Body of pancreas (tissue), 4 donors: Measurements from ENCODE around the gene ATRNL1. TPM values are rescaled to one million over a fixed set of nuclear protein-coding genes. Genes with fewer than 3 reads are reported as not detected.

Experiments used
- ATAC-seq: fragments of 150-250 bp; one replicate; pipeline ENCODE4 v1.9.1; 2016
- DNase-seq, 4 donors: peaks; one replicate each; pipeline ENCODE4 v3.0.0-alpha.2; 2019
- H3K27ac ChIP-seq, 4 donors: fragments of 200-600 bp; sonication (generic); 1 replicate in 3 of 4; 2 replicates in 1 of 4; pipeline versions ENCODE4 v1.5.1 to v1.6.1; 2016 to 2019; ENCODE audit warnings: mild to moderate bottlenecking in 1 of 4, mixed read lengths in 1 of 4, moderate library complexity in 1 of 4
- H3K27me3 ChIP-seq, 2 donors: fragments of 200-600 bp; sonication (generic); one replicate each; pipeline ENCODE4 v1.6.0; 2016; ENCODE audit warnings: mild to moderate bottlenecking in 1 of 2
- H3K36me3 ChIP-seq, 2 donors: fragments of 200-600 bp; sonication (generic); replicated peaks in 1 of 2; 2 replicates each; pipeline ENCODE4 v1.5.1; 2016; ENCODE audit warnings: low read depth in 2 of 2; ENCODE audit not compliant: insufficient read depth in 1 of 2
- H3K4me1 ChIP-seq: fragments of 200-600 bp; sonication (generic); one replicate; pipeline ENCODE4 v1.6.0; 2016
- H3K4me3 ChIP-seq, 2 donors: fragments of 200-600 bp; sonication (generic); 1 replicate in 1 of 2; 2 replicates in 1 of 2; pipeline ENCODE4 v1.5.1; 2016 to 2019
- H3K9me3 ChIP-seq, 3 donors: fragments of 200-600 bp; sonication (generic); 1 replicate in 2 of 3; 2 replicates in 1 of 3; pipeline ENCODE4 v1.5.1; 2016
- POLR2A ChIP-seq, 3 donors: fragments of 450-650 bp; IDR thresholded peaks; one replicate each; pipeline ENCODE4 v1.6.1; 2016; ENCODE audit warnings: antibody characterized with exemption in 3 of 3, mild to moderate bottlenecking in 2 of 3
- WGBS, 2 donors: methylation state at CpG; one replicate each; pipeline ENCODE4 v1.1.5; 2017; 5-methylcytosine and 5-hydroxymethylcytosine counted together
- intact Hi-C: fragments of 100-400 bp; cut with DNase I; formaldehyde crosslinking; loops from one replicate; pipeline ENCODE4 v1.15.1; 2023
- total RNA-seq, 2 donors: library from RNA; depleted of rRNA; stranded (reverse); fragments of >200 nt; gene quantifications; one replicate each; pipeline ENCODE4 v1.1.0, GENCODE V29; 2016
- TF ChIP-seq, protein P1 (sequence below), 7 experiments: fragments of 450-650 bp in 4 of 7; fragments of 200-600 bp in 3 of 7; sonication (generic) in 3 of 7; IDR thresholded peaks; one replicate each; pipeline ENCODE4 v1.5.1; 2016 to 2019; ENCODE audit warnings: antibody characterized with exemption in 7 of 7

Gene ATRNL1
- total RNA-seq, 2 donors from 2014 or later: 3.0 to 6.5 TPM

- no peak overlapping the region for H3K27ac ChIP-seq
- ATAC-seq: no peak
- TF ChIP-seq, protein P1, sequence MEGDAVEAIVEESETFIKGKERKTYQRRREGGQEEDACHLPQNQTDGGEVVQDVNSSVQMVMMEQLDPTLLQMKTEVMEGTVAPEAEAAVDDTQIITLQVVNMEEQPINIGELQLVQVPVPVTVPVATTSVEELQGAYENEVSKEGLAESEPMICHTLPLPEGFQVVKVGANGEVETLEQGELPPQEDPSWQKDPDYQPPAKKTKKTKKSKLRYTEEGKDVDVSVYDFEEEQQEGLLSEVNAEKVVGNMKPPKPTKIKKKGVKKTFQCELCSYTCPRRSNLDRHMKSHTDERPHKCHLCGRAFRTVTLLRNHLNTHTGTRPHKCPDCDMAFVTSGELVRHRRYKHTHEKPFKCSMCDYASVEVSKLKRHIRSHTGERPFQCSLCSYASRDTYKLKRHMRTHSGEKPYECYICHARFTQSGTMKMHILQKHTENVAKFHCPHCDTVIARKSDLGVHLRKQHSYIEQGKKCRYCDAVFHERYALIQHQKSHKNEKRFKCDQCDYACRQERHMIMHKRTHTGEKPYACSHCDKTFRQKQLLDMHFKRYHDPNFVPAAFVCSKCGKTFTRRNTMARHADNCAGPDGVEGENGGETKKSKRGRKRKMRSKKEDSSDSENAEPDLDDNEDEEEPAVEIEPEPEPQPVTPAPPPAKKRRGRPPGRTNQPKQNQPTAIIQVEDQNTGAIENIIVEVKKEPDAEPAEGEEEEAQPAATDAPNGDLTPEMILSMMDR (IDR thresholded peaks at IDR 0.05): no peak
- no peak for TF ChIP-seq POLR2A (IDR thresholded peaks at IDR 0.05)
- DNase-seq: no peak
- intact Hi-C loops: no loop called here
- H3K4me3 ChIP-seq: no peak overlapping the region
- no peaks in the 10 kb centered on the region for H3K36me3 ChIP-seq
- 89 to 97% methylated on average over 1 of the region's 1 CpG for WGBS, 2 donors
- no peaks in the 10 kb centered on the region for H3K4me1 ChIP-seq
- no peaks in the 10 kb centered on the region for H3K27me3 ChIP-seq
- H3K9me3 ChIP-seq: no peaks in the 10 kb centered on the region
Observed at GRCh38 chr10:115660391-115660790, 567.2 kb downstream of the ATRNL1 start.

- no peak for TF ChIP-seq POLR2A (IDR thresholded peaks at IDR 0.05)
- TF ChIP-seq, protein P1 (IDR thresholded peaks at IDR 0.05): no peak
- Histone ChIP-seq H3K27ac (no peak overlapping the region), H3K36me3 (no peaks in the 10 kb centered on the region), H3K9me3 (no peaks in the 10 kb centered on the region), H3K4me1 (no peaks in the 10 kb centered on the region), H3K27me3 (no peaks in the 10 kb centered on the region), H3K4me3 (no peak overlapping the region)
- no peak for ATAC-seq
- intact Hi-C loops: no loop called here
- no peak for DNase-seq
Observed at GRCh38 chr10:115662422-115662821, 569.3 kb downstream of the ATRNL1 start.

- 87 to 88% methylated on average over 2 of the region's 2 CpGs for WGBS, 2 donors
- intact Hi-C loops: no loop called here
- H3K4me3 ChIP-seq: no peak overlapping the region
- no peak for TF ChIP-seq POLR2A (IDR thresholded peaks at IDR 0.05)
- TF ChIP-seq, protein P1 (IDR thresholded peaks at IDR 0.05): no peak
- no peak overlapping the region for H3K27ac ChIP-seq
- DNase-seq: no peak
- no peaks in the 10 kb centered on the region for H3K36me3 ChIP-seq
- ATAC-seq: no peak
- no peaks in the 10 kb centered on the region for H3K27me3 ChIP-seq
- no peaks in the 10 kb centered on the region for H3K9me3 ChIP-seq
- no peaks in the 10 kb centered on the region for H3K4me1 ChIP-seq
Observed at GRCh38 chr10:115665549-115665948, 572.4 kb downstream of the ATRNL1 start.

GRCh38 chr10:115674496-115674895 lies 581.3 kb downstream of the ATRNL1 start:
- H3K27me3 ChIP-seq: no peaks in the 10 kb centered on the region
- H3K4me3 ChIP-seq: no peak overlapping the region
- intact Hi-C loops: no loop called here
- no peaks in the 10 kb centered on the region for H3K4me1 ChIP-seq
- no peak for DNase-seq
- no peaks in the 10 kb centered on the region for H3K9me3 ChIP-seq
- no peaks in the 10 kb centered on the region for H3K36me3 ChIP-seq
- TF ChIP-seq POLR2A (IDR thresholded peaks at IDR 0.05): no peak
- TF ChIP-seq, protein P1 (IDR thresholded peaks at IDR 0.05): no peak
- ATAC-seq: no peak
- 72 to 82% methylated on average over 1 of the region's 1 CpG for WGBS, 2 donors
- H3K27ac ChIP-seq: no peak overlapping the region

DNA sequence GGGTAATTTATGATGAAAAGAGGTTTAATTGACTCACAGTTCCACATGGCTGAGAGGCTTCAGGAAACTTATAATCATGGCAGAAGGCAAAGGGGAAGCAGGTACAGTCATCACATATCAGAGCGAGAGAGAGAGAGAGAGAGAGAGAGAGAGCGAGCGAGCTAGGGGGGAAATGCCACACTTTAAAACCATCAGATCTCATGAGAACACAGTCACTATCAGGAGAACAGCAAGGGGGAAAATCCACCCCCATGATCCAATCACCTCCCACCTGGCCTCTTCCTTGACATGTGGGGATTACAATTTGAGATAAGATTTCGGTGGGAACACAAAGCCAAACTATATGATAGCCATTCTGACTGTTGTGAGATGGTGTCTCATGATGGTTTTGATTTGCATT lies 603.6 kb downstream of the ATRNL1 start:
- H3K27ac ChIP-seq: no peak overlapping the region
- H3K9me3 ChIP-seq: no peaks in the 10 kb centered on the region
- no peak for TF ChIP-seq POLR2A (IDR thresholded peaks at IDR 0.05)
- TF ChIP-seq, protein P1 (IDR thresholded peaks at IDR 0.05): no peak
- intact Hi-C loops: no loop called here
- H3K4me1 ChIP-seq: no peaks in the 10 kb centered on the region
- H3K4me3 ChIP-seq: no peak overlapping the region
- no peak for DNase-seq
- ATAC-seq: no peak
- WGBS, 2 donors: 65 to 78% methylated on average over 4 of the region's 4 CpGs
- no peaks in the 10 kb centered on the region for H3K27me3 ChIP-seq
- no peaks in the 10 kb centered on the region for H3K36me3 ChIP-seq
